GM12878 (cell line): Measurements from ENCODE around the gene RALGDS.

Experiments used
- BHLHE40 ChIP-seq, 2 experiments: fragments of 450-650 bp in 1 of 2; IDR thresholded peaks; 2 replicates each; pipeline ENCODE4 v1.6.1; 2011 to 2017; ENCODE audit warnings: low read depth in 2 of 2, borderline replicate concordance in 1 of 2, improper control_type of control experiment in 1 of 2, low read length in 1 of 2, mild to moderate bottlenecking in 1 of 2
- CHD4 ChIP-seq: fragments of 200-600 bp; sonication (generic); IDR thresholded peaks from 2 replicates; pipeline ENCODE4 v1.6.1; 2016; ENCODE audit warnings: mild to moderate bottlenecking
- FOS ChIP-seq: IDR thresholded peaks from 3 replicates; pipeline ENCODE4 v1.6.1; 2011; ENCODE audit warnings: borderline replicate concordance; ENCODE audit not compliant: insufficient read length; ENCODE audit errors: extremely low read depth
- FOXK2 ChIP-seq: fragments of 450-650 bp; IDR thresholded peaks from 2 replicates; pipeline ENCODE4 v1.6.1; 2017; ENCODE audit warnings: mild to moderate bottlenecking, moderate library complexity
- MXI1 ChIP-seq: fragments of 150-350 bp; IDR thresholded peaks from 2 replicates; pipeline ENCODE4 v1.6.1; 2011; ENCODE audit warnings: low read depth, mild to moderate bottlenecking, inconsistent platforms, low read length, improper control_type of control experiment
- POLR2AphosphoS5 ChIP-seq: IDR thresholded peaks from 2 replicates; pipeline ENCODE4 v1.6.1; 2011; ENCODE audit warnings: mild to moderate bottlenecking, low read length, inconsistent platforms
- SMC3 ChIP-seq: IDR thresholded peaks from 2 replicates; pipeline ENCODE4 v1.6.1; 2011; ENCODE audit warnings: low read length, improper control_type of control experiment, borderline replicate concordance
- SREBF2 ChIP-seq: IDR thresholded peaks from 2 replicates; pipeline ENCODE4 v1.6.1; 2012; ENCODE audit warnings: mild to moderate bottlenecking, low read length
- TAF1 ChIP-seq: IDR thresholded peaks from 2 replicates; pipeline ENCODE4 v1.6.1; 2011; ENCODE audit warnings: mild to moderate bottlenecking, low read depth, low read length, borderline replicate concordance
- ZSCAN29 ChIP-seq: fragments of 450-650 bp; IDR thresholded peaks from 2 replicates; pipeline ENCODE4 v1.6.1; 2017; ENCODE audit warnings: mild to moderate bottlenecking, moderate library complexity
- TF ChIP-seq, protein P1 (sequence below): fragments of 450-650 bp; IDR thresholded peaks from 2 replicates; pipeline ENCODE4 v1.6.1; 2016; ENCODE audit warnings: mild to moderate bottlenecking
- TF ChIP-seq, protein P2 (sequence below), 3 experiments: IDR thresholded peaks in 2 of 3; conservative IDR thresholded peaks in 1 of 3; 2 replicates each; pipeline ENCODE4 v1.5.1; 2011; ENCODE audit warnings: low read depth in 3 of 3, low read length in 3 of 3, mild to moderate bottlenecking in 3 of 3, control low read depth in 2 of 3, moderate library complexity in 2 of 3, inconsistent platforms in 1 of 3, mixed read lengths in 1 of 3; ENCODE audit not compliant: control insufficient read depth in 2 of 3, insufficient read depth in 1 of 3; ENCODE audit errors: extremely low read depth in 1 of 3

- TF ChIP-seq BHLHE40 (IDR thresholded peaks at IDR 0.05; ENCODE audit: borderline replicate concordance in 1 of 2, low read depth in 2 of 2, low read length in 1 of 2) (no peak), MXI1 (no peak), TAF1 (no peak), FOXK2 (no peak), POLR2AphosphoS5 (no peak), CHD4 (no peak), ZSCAN29 (no peak), SREBF2 (no peak), FOS (no peak), SMC3 (no peak)
- TF ChIP-seq, protein P1, sequence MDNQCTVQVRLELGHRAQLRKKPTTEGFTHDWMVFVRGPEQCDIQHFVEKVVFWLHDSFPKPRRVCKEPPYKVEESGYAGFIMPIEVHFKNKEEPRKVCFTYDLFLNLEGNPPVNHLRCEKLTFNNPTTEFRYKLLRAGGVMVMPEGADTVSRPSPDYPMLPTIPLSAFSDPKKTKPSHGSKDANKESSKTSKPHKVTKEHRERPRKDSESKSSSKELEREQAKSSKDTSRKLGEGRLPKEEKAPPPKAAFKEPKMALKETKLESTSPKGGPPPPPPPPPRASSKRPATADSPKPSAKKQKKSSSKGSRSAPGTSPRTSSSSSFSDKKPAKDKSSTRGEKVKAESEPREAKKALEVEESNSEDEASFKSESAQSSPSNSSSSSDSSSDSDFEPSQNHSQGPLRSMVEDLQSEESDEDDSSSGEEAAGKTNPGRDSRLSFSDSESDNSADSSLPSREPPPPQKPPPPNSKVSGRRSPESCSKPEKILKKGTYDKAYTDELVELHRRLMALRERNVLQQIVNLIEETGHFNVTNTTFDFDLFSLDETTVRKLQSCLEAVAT: no peak
- TF ChIP-seq, protein P2, sequence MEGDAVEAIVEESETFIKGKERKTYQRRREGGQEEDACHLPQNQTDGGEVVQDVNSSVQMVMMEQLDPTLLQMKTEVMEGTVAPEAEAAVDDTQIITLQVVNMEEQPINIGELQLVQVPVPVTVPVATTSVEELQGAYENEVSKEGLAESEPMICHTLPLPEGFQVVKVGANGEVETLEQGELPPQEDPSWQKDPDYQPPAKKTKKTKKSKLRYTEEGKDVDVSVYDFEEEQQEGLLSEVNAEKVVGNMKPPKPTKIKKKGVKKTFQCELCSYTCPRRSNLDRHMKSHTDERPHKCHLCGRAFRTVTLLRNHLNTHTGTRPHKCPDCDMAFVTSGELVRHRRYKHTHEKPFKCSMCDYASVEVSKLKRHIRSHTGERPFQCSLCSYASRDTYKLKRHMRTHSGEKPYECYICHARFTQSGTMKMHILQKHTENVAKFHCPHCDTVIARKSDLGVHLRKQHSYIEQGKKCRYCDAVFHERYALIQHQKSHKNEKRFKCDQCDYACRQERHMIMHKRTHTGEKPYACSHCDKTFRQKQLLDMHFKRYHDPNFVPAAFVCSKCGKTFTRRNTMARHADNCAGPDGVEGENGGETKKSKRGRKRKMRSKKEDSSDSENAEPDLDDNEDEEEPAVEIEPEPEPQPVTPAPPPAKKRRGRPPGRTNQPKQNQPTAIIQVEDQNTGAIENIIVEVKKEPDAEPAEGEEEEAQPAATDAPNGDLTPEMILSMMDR (IDR thresholded peaks at IDR 0.05 in 2 of 3, conservative IDR thresholded peaks at IDR 0.05 in 1 of 3; ENCODE audit: control insufficient read depth in 2 of 3, extremely low read depth in 1 of 3, insufficient read depth in 1 of 3, low read depth in 3 of 3, low read length in 3 of 3): no peak
Observed at GRCh38 chr9:133087429-133088145, 33.5 kb downstream of the RALGDS start.
